K562 (cell line): ENCODE data around the gene AGAP1. TPM values are rescaled to one million over a fixed set of nuclear protein-coding genes. Genes with fewer than 3 reads are reported as not detected.

ENCODE experiments used
- BRD9 ChIP-seq: fragments of 450-650 bp; IDR thresholded peaks from 2 replicates; pipeline ENCODE4 v1.6.1; 2018; ENCODE audit warnings: low read depth; ENCODE audit not compliant: partially characterized antibody
- EP400 ChIP-seq: fragments of 450-650 bp; IDR thresholded peaks from 2 replicates; pipeline ENCODE4 v1.6.1; 2017; ENCODE audit warnings: antibody characterized with exemption, mild to moderate bottlenecking, moderate library complexity
- FOXA1 ChIP-seq: fragments of 450-650 bp; IDR thresholded peaks from 2 replicates; pipeline ENCODE4 v1.6.1; 2016; ENCODE audit warnings: mild to moderate bottlenecking, borderline replicate concordance
- HOMEZ ChIP-seq: fragments of 250-450 bp; sonication (Bioruptor Pico); IDR thresholded peaks from 2 replicates; pipeline ENCODE4 v1.4.0; 2020; ENCODE audit warnings: mild to moderate bottlenecking, moderate library complexity
- KDM4B ChIP-seq, 2 experiments: fragments of 450-650 bp in 1 of 2; sonication (generic) in 1 of 2; IDR thresholded peaks; 2 replicates each; pipeline ENCODE4 v1.6.1; 2016 to 2017; ENCODE audit warnings: borderline replicate concordance in 2 of 2, antibody characterized with exemption in 1 of 2, low read depth in 1 of 2, mild to moderate bottlenecking in 1 of 2
- MLX ChIP-seq, 2 experiments: fragments of 450-650 bp in 1 of 2; sonication (generic) in 1 of 2; formaldehyde crosslinking; conservative IDR thresholded peaks; 2 replicates each; pipeline versions ENCODE4 v1.4.0 to v1.8.1; 2020 to 2022; ENCODE audit warnings: mild to moderate bottlenecking in 1 of 2, missing genetic modification reagents in 1 of 2
- PML ChIP-seq: IDR thresholded peaks from 2 replicates; pipeline ENCODE4 v1.6.1; 2012; ENCODE audit warnings: low read length, inconsistent platforms
- RFX5 ChIP-seq: IDR thresholded peaks from 2 replicates; pipeline ENCODE4 v1.6.1; 2011; ENCODE audit warnings: low read depth, mild to moderate bottlenecking, improper control_type of control experiment, low read length
- ZNF121 ChIP-seq: sonication (generic); formaldehyde crosslinking; conservative IDR thresholded peaks from 2 replicates; pipeline ENCODE4 v1.8.0; 2022; ENCODE audit warnings: missing genetic modification reagents
- ZNF444 ChIP-seq: fragments of 250-450 bp; sonication (Bioruptor Pico); IDR thresholded peaks from 2 replicates; pipeline ENCODE4 v1.4.0; 2020; ENCODE audit warnings: mild to moderate bottlenecking, moderate library complexity
- ZZZ3 ChIP-seq: fragments of 450-650 bp; IDR thresholded peaks from 2 replicates; pipeline ENCODE4 v1.6.1; 2016; ENCODE audit warnings: antibody characterized with exemption, mild to moderate bottlenecking, moderate library complexity
- polyA plus RNA-seq, 8 experiments: library from polyadenylated mRNA; depleted of rRNA in 4 of 8; stranded (reverse) in 5 of 8; unstranded in 3 of 8; fragments of >200 nt; fragmentation: Nextera tagmentation in 2 of 8; fragmentation: Illumina TruSeq in 1 of 8; extraction: Ambion mirVana in 2 of 8; extraction: Trizol in 1 of 8; gene quantifications; 2 replicates each; pipeline versions ENCODE4 v1.2.1 to v1.2.3, GENCODE V29; 2011 to 2014; ENCODE audit warnings: inconsistent platforms in 1 of 8, missing spikeins in 1 of 8
- total RNA-seq, 7 experiments: library from RNA; depleted of rRNA in 6 of 7; stranded (reverse); fragments of >200 nt in 6 of 7; fragmentation: Illumina TruSeq in 2 of 7; extraction: Trizol in 2 of 7; gene quantifications; 2 replicates each; pipeline versions ENCODE4 v1.2.1 to v1.2.3, GENCODE V29; 2011 to 2021; ENCODE audit warnings: low replicate concordance in 1 of 7

AGAP1 gene
- total and polyA plus RNA-seq, 9 of the 15 experiments (the other 6 are each of a cell fraction or from before 2014, with no cell fraction given): 1.3 to 24.0 (median 10.6) TPM

DNA sequence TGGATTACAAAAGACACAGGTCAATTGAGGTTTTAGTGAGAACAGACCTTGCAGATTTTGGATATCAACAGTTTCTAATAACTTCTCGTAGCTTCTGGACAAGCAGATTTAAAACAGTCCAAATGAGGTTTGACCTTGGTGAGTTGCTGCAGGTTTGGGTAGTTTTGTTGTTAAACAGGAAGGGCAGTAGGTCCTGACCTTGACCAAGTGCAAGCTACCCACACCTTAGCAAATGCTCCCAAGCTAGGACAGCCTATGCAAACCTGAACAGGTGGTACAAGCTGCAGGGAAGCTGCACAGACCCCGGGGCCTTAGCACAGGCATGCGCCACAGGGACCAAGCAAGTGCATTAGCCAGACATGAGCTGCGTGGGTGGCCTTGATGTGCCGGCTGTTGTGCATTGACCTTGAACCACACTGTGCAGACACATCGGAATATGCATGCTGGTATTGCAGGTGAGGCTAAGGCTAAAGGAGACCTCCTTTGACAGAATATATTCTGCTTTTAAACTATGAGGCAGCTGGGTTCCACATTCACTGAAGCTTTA, 40.2 kb upstream of the AGAP1 start (continued):
- TF ChIP-seq HOMEZ (CRISPR knock-in tag) (no peak), ZNF444 (CRISPR knock-in tag) (no peak), FOXA1 (no peak), KDM4B (IDR thresholded peaks at IDR 0.05; ENCODE audit: borderline replicate concordance in 2 of 2, low read depth in 1 of 2) (no peak), EP400 (no peak), MLX (CRISPR knock-in tag; conservative IDR thresholded peaks at IDR 0.05) (no peak), ZZZ3 (no peak), RFX5 (no peak), ZNF121 (no peak), BRD9 (no peak), PML (no peak)
- TF ChIP-seq, all 486 proteins: peak for 0
